HCT116 (cell line): ENCODE data around the gene SSH2. TPM values are rescaled to one million over a fixed set of nuclear protein-coding genes. Genes with fewer than 3 reads are reported as not detected.

Experiments
- ATAC-seq: fragments of 200-7000 bp; cut with Tn5 transposase; 2 replicates; pipeline ENCODE4 v1.9.1; 2020; ENCODE audit warnings: mild to moderate bottlenecking, moderate library complexity
- BruUV-seq: library from RNA; stranded (reverse); fragments of 400-500 nt; replicated peaks from 2 replicates; lab custom pipeline; 2021; lab: Mats Ljungman, UMichigan
- CTCF ChIA-PET: fragments of 300-600 bp; sonication (Branson Sonifier 250); formaldehyde crosslinking; loops from one replicate; lab custom pipeline; 2021; ENCODE audit warnings: antibody characterized with exemption; lab: Charles Lee
- POLR2A ChIA-PET: fragments of 300-600, 350-600 bp; sonication (Branson Sonifier 250); formaldehyde crosslinking; loops from one replicate; lab custom pipeline; 2021; ENCODE audit warnings: antibody characterized with exemption; lab: Charles Lee
- RAD21 ChIA-PET, 2 experiments: fragments of 300-600 bp; sonication (Branson Sonifier 250); formaldehyde crosslinking; loops; one replicate each; lab custom pipeline; 2023; ENCODE audit warnings: low total read pairs in 2 of 2; ENCODE audit not compliant: uncharacterized antibody in 2 of 2, unreplicated experiment in 2 of 2, low non-redundant PET in 1 of 2; lab: Charles Lee
- DNase-seq: peaks from one replicate; pipeline ENCODE4 v3.0.0-alpha.2; 2010; ENCODE audit warnings: low read depth, low spot score
- H2AFZ ChIP-seq: fragments of 200-600 bp; shearing (Covaris generic), sonication (generic); 2 replicates; pipeline ENCODE4 v1.6.1; 2017; ENCODE audit warnings: low read depth, mixed run types, mixed read lengths, antibody characterized with exemption, low read length; ENCODE audit not compliant: poor library complexity, severe bottlenecking
- H3K27ac ChIP-seq: 2 replicates; pipeline ENCODE4 v1.5.1; 2012; ENCODE audit warnings: low read depth, low read length
- H3K27me3 ChIP-seq: fragments of 200-600 bp; sonication (generic); 2 replicates; pipeline ENCODE4 v1.6.1; 2016; ENCODE audit warnings: mixed run types, low read length, mixed read lengths; ENCODE audit not compliant: insufficient read depth
- H3K36me3 ChIP-seq, 2 experiments: fragments of 200-500 bp in 1 of 2; fragments of 200-600 bp in 1 of 2; sonication (Bioruptor generic) in 1 of 2; sonication (generic) in 1 of 2; 2 replicates each; pipeline versions ENCODE4 v1.5.1 to v1.6.1; 2014 to 2016; ENCODE audit warnings: low read length in 2 of 2, inconsistent platforms in 1 of 2, mixed read lengths in 1 of 2, mixed run types in 1 of 2; ENCODE audit not compliant: insufficient read depth in 2 of 2, control insufficient read depth in 1 of 2
- H3K4me1 ChIP-seq, 2 experiments: fragments of 200-600 bp in 1 of 2; sonication (generic) in 1 of 2; 2 replicates each; pipeline versions ENCODE4 v1.5.1 to v1.6.1; 2012 to 2017; ENCODE audit warnings: low read length in 2 of 2, inconsistent platforms in 1 of 2, mild to moderate bottlenecking in 1 of 2, mixed read lengths in 1 of 2, mixed run types in 1 of 2, moderate library complexity in 1 of 2; ENCODE audit not compliant: insufficient read depth in 2 of 2, control insufficient read depth in 1 of 2
- H3K4me2 ChIP-seq: fragments of 200-600 bp; sonication (generic); 2 replicates; pipeline ENCODE4 v1.6.1; 2017; ENCODE audit warnings: mixed run types, low read length, mixed read lengths
- H3K4me3 ChIP-seq, 2 experiments: fragments of 200-600 bp in 1 of 2; sonication (generic) in 1 of 2; replicated peaks in 1 of 2; 2 replicates each; pipeline ENCODE4 v1.5.1; 2011 to 2016; ENCODE audit warnings: low read length in 2 of 2, control low read depth in 1 of 2, low read depth in 1 of 2, mild to moderate bottlenecking in 1 of 2, mixed read lengths in 1 of 2, mixed run types in 1 of 2
- H3K79me2 ChIP-seq: fragments of 200-600 bp; sonication (generic); 2 replicates; pipeline ENCODE4 v1.6.1; 2017; ENCODE audit warnings: mild to moderate bottlenecking, mixed run types, low read length, moderate library complexity, mixed read lengths; ENCODE audit not compliant: insufficient read depth
- H3K9ac ChIP-seq: fragments of 200-600 bp; sonication (generic); 2 replicates; pipeline ENCODE4 v1.6.1; 2016; ENCODE audit warnings: low read length, mixed read lengths
- H3K9me2 ChIP-seq: fragments of 200-600 bp; sonication (generic), shearing (Covaris generic); 2 replicates; pipeline ENCODE4 v1.6.1; 2017; ENCODE audit warnings: mixed run types, mild to moderate bottlenecking, moderate library complexity; ENCODE audit not compliant: insufficient read depth
- H3K9me3 ChIP-seq, 2 experiments: fragments of 200-500 bp in 1 of 2; fragments of 200-600 bp in 1 of 2; sonication (Bioruptor generic) in 1 of 2; sonication (generic) in 1 of 2; 2 replicates each; pipeline ENCODE4 v1.6.1; 2014 to 2017; ENCODE audit warnings: low read length in 2 of 2, mixed read lengths in 2 of 2, inconsistent platforms in 1 of 2, low read depth in 1 of 2, mild to moderate bottlenecking in 1 of 2, mixed run types in 1 of 2, moderate library complexity in 1 of 2; ENCODE audit not compliant: control insufficient read depth in 1 of 2, insufficient read depth in 1 of 2
- H4K20me1 ChIP-seq: fragments of 200-600 bp; sonication (generic), shearing (Covaris generic); 2 replicates; pipeline ENCODE4 v1.6.1; 2017; ENCODE audit warnings: mixed run types, mild to moderate bottlenecking, moderate library complexity; ENCODE audit not compliant: insufficient read depth
- ATF3 ChIP-seq: IDR thresholded peaks from 2 replicates; pipeline ENCODE4 v1.6.1; 2012
- CBX3 ChIP-seq: IDR thresholded peaks from 2 replicates; pipeline ENCODE4 v1.6.1; 2012; ENCODE audit warnings: low read depth
- CTCF ChIP-seq, 3 experiments: fragments of 200-600 bp in 1 of 3; sonication (generic) in 1 of 3; IDR thresholded peaks in 2 of 3; conservative IDR thresholded peaks in 1 of 3; 2 replicates each; pipeline ENCODE4 v1.5.1; 2012 to 2017; ENCODE audit warnings: low read depth in 2 of 3, low read length in 2 of 3, antibody characterized with exemption in 1 of 3, borderline replicate concordance in 1 of 3, control low read depth in 1 of 3, mild to moderate bottlenecking in 1 of 3, mixed read lengths in 1 of 3, mixed run types in 1 of 3, moderate library complexity in 1 of 3; ENCODE audit not compliant: insufficient read depth in 1 of 3
- EGR1 ChIP-seq: IDR thresholded peaks from 2 replicates; pipeline ENCODE4 v1.6.1; 2012; ENCODE audit warnings: low read depth
- ELF1 ChIP-seq: IDR thresholded peaks from 2 replicates; pipeline ENCODE4 v1.6.1; 2012; ENCODE audit warnings: low read depth, borderline replicate concordance
- EZH2 ChIP-seq: fragments of 200-600 bp; sonication (generic); IDR thresholded peaks from 2 replicates; pipeline ENCODE4 v1.6.1; 2017; ENCODE audit warnings: antibody characterized with exemption, mixed run types
- FOSL1 ChIP-seq: IDR thresholded peaks from 2 replicates; pipeline ENCODE4 v1.6.1; 2012; ENCODE audit warnings: low read depth
- JUND ChIP-seq: IDR thresholded peaks from 2 replicates; pipeline ENCODE4 v1.6.1; 2012
- MAX ChIP-seq: IDR thresholded peaks from 2 replicates; pipeline ENCODE4 v1.6.1; 2012
- RAD21 ChIP-seq: IDR thresholded peaks from 2 replicates; pipeline ENCODE4 v1.6.1; 2012; ENCODE audit warnings: low read depth, mild to moderate bottlenecking
- SP1 ChIP-seq: IDR thresholded peaks from 2 replicates; pipeline ENCODE4 v1.6.1; 2012; ENCODE audit warnings: low read depth
- SRF ChIP-seq: IDR thresholded peaks from 2 replicates; pipeline ENCODE4 v1.6.1; 2012; ENCODE audit warnings: low read depth
- TCF7L2 ChIP-seq: IDR thresholded peaks from 2 replicates; pipeline ENCODE4 v1.7.0; 2011; ENCODE audit warnings: borderline replicate concordance, inconsistent platforms; ENCODE audit not compliant: insufficient read depth, insufficient read length; ENCODE audit errors: extremely low read depth
- YY1 ChIP-seq: IDR thresholded peaks from 2 replicates; pipeline ENCODE4 v1.6.1; 2011; ENCODE audit warnings: low read length, low read depth, moderate library complexity, mild to moderate bottlenecking; ENCODE audit not compliant: insufficient replicate concordance; ENCODE audit errors: extremely low read depth
- ZBTB33 ChIP-seq: IDR thresholded peaks from 2 replicates; pipeline ENCODE4 v1.6.1; 2011; ENCODE audit warnings: mild to moderate bottlenecking, low read length, moderate library complexity; ENCODE audit not compliant: insufficient replicate concordance; ENCODE audit errors: extremely low read depth
- ZFX ChIP-seq: fragments of 450-650 bp; IDR thresholded peaks from 2 replicates; pipeline ENCODE4 v1.6.1; 2017
- intact Hi-C: fragments of 100-400 bp; cut with micrococcal nuclease; formaldehyde crosslinking; loops from 2 replicates; pipeline ENCODE4 v1.10.0; 2022
- total RNA-seq: library from RNA; stranded (reverse); gene quantifications from one replicate; pipeline ENCODE4 v1.2.1, GENCODE V29; 2021; ENCODE audit not compliant: unreplicated experiment

Gene SSH2
- total RNA-seq, 1 experiment from 2014 or later = 17.0 TPM

GRCh38 chr17:29769225-29769624 is 160.8 kb downstream of the SSH2 start:
- H3K9me3 ChIP-seq = no peaks in the 10 kb centered on the region
- RAD21 ChIA-PET = no interaction called here
- POLR2A ChIA-PET = no interaction called here
- H3K9ac ChIP-seq = no peak overlapping the region
- intact Hi-C loops = no loop called here
- no peak for TF ChIP-seq ELF1
- TF ChIP-seq SRF = no peak
- no peak for TF ChIP-seq EZH2
- no peak for TF ChIP-seq ATF3
- TF ChIP-seq YY1 = no peak
- TF ChIP-seq, all 23 proteins: peak for 0
- BruUV-seq = no TSS peak
- ATAC-seq (no peak), DNase-seq (no peak)
- Histone ChIP-seq H3K79me2 (no peaks in the 10 kb centered on the region), H3K4me2 (no peak overlapping the region), H3K36me3 (no peaks in the 10 kb centered on the region), H3K4me1 (no peaks in the 10 kb centered on the region), H4K20me1 (no peaks in the 10 kb centered on the region), H3K27ac (no peak overlapping the region), H3K4me3 (no peak overlapping the region), H3K9me2 (no peaks in the 10 kb centered on the region; the same call in 1 of the 2 replicates), H2AFZ (no peak overlapping the region), H3K27me3 (no peaks in the 10 kb centered on the region)
- CTCF ChIA-PET = interaction anchor here (3.5 kb wide), 1 partner anchor 11 kb away, joined by 16 read pairs; no protein-coding TSS in a partner anchor

GRCh38 chr17:29766796-29767327 is 163.2 kb downstream of the SSH2 start:
- no TSS peak for BruUV-seq
- TF ChIP-seq SRF (no peak), EZH2 (no peak), ZBTB33 (no peak), EGR1 (no peak), CTCF (IDR thresholded peaks at IDR 0.05 in 2 of 3, conservative IDR thresholded peaks at IDR 0.05 in 1 of 3; ENCODE audit: borderline replicate concordance in 1 of 3, insufficient read depth in 1 of 3, low read depth in 2 of 3, low read length in 2 of 3) (no peak), MAX (no peak), SP1 (no peak), YY1 (no peak), JUND (no peak), ATF3 (no peak), RAD21 (no peak), FOSL1 (no peak), ZFX (no peak), CBX3 (no peak), TCF7L2 (no peak)

More at GRCh38 chr17:29766796-29767327, 163.2 kb downstream of the SSH2 start:
- Histone ChIP-seq H3K4me3 (no peak overlapping the region), H3K27ac (no peak overlapping the region), H3K9me2 (no peaks in the 10 kb centered on the region), H3K4me1 (no peaks in the 10 kb centered on the region), H4K20me1 (no peaks in the 10 kb centered on the region), H3K27me3 (no peaks in the 10 kb centered on the region), H3K4me2 (no peak overlapping the region), H3K9me3 (no peaks in the 10 kb centered on the region), H3K79me2 (no peaks in the 10 kb centered on the region), H3K36me3 (no peaks in the 10 kb centered on the region), H2AFZ (no peak overlapping the region), H3K9ac (no peak overlapping the region)
- DNase-seq (no peak), ATAC-seq (no peak)
- ChIA-PET CTCF (interaction anchor here (3.5 kb wide), 1 partner anchor 13 kb away, joined by 16 read pairs; no protein-coding TSS in a partner anchor), POLR2A (no interaction called here), RAD21 (no interaction called here)
- intact Hi-C loops = no loop called here
